ENCODE data around the gene PICK1.
"Not testable (repeated sequence)": the region's sequence is repeated elsewhere in the genome, so short reads cannot be mapped to it uniquely, and the experiment has no call there.

PICK1 gene

GRCh38 chr22:38097557-38098409 lies 40.6 kb downstream of the PICK1 start:
- DNase-seq, result no peak

GRCh38 chr22:38098410-38099249 lies 41.4 kb downstream of the PICK1 start:
- no peak for DNase-seq

- DNase-seq, result no peak
Observed at GRCh38 chr22:38103641-38104040, 46.4 kb downstream of the PICK1 start.

- DNase-seq, result peak; percentile 37
Observed at GRCh38 chr22:38104084-38104483, 46.9 kb downstream of the PICK1 start.

DNA sequence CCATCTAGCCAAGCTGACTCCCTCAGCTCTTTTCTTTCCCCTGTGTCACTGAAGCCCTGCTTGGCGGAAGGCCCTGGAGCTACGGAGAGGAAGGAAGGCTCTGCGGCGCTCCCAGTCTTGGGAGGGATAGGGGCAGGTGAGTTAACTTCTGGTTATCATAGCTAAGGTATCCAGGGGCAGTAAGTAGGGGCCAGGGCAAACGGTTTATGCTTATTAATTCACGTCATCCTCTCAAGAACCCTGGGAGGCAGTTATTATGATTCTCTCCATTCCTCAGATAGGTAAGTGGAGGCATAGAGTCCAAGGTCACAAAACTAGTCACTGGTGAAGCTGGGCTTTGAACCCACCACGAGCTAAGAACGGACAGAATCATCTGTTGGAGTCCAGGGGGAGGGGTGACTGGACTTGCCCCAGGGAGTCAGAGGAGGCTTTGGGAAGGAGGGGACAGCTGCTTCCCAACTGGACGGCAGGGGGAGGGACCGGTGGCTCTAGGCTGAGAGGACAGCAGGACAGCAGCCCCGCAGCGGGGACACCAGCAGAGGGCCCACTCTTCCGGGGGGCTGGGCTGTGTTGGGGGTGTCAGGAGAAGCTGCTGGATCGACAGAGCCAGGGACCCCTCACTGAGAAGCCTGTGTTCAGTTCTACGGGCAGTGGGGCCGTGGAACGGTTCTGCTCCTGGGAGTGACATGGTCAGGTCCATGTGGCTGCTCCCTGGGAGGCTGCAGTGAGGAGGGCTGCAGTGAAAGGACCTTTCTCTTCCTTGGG lies 49.8 kb downstream of the PICK1 start:
- no peak for DNase-seq

GRCh38 chr22:38107692-38108515 lies 50.7 kb downstream of the PICK1 start:
- no peak for DNase-seq

- no peak for DNase-seq
Observed at GRCh38 chr22:38108561-38109319, 51.5 kb downstream of the PICK1 start.

DNA sequence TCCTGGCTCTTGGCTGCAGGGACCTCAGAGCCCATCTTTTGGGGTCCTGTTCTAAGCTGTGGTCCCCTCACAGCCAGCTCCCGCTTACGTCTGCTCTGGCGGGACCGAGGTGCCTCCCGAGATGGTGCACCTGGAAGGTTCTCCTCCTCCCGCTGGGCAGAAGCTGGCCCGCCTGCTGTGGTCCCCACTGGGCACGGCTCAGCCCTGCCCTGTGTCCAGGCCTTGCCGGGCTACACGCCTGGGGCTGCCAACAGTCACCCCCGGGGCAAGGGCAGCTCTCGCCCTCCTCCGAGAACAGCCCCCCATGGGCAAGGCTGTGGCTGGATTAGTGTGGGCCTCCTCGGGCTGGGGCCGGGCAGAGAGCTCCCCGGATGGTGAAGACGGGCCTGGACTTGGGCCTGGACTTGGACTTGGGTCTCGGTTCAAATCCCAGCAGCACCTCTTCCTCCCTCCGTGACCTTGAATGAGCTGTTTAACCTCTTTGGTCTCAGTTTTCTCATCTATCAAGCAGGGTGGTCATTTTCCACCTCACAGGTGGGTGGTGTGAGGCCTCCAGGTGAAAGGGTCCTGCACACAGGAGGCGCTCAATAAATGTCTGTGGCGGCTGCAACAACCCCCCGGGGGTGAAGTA lies 52.3 kb downstream of the PICK1 start:
- DNase-seq, result peak; percentile 9

- peak; percentile 84 for DNase-seq
Observed at GRCh38 chr22:38110008-38110862, 53.0 kb downstream of the PICK1 start, which contains the start of gene BAIAP2L2. Gene BAIAP2L2, minus strand, starts transcription at chr22:38110684. Its CDS starts 159 bp downstream, at chr22:38110525.

- DNase-seq, result peak; percentile 81
Observed at GRCh38 chr22:38110863-38111852, 54.0 kb downstream of the PICK1 start.

DNA sequence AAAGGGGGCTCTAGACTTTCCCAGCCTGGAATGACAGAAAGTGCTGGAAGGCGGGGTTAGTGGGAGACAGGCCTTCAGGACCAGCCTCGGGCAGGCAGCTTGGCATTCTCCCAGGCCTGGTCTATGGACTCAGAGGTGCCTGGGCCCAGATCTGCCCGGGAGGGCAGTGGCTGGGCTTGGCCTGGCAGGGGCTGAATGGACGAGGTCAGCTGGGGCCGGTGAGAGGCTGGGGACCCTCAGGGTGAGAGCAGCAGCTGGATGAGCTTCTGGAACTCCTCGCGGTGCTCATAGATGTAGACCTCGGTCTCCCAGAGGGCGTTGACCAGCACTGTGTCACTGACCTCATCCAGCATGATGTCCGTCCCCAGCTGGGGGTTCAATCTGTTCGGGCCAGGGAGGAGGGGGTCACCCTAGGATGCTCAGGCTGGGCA lies 54.7 kb downstream of the PICK1 start:
- no peak for DNase-seq

DNA sequence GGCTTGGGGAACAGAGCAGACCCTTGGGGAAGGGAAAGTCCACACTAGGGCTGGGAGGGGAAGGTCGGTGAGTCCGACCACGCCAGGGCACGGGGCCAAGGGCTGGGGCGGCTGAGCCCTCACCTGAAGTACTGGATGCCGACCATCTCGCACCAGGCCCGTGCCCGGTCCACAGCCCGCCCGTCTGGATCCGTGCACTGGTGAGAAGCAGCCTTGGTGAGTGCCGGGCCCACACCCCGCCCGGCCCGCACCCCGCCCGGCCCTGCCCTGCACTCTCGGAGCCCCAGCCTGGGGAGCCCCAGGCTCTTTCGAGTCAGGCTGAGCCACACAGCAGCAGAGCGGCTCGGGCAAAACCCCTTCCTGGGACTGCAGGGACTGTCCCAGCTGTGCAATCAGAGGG lies 55.2 kb downstream of the PICK1 start:
- no peak for DNase-seq

GRCh38 chr22:38114484-38115398 lies 57.5 kb downstream of the PICK1 start:
- peak; percentile 71 for DNase-seq

- DNase-seq, result no peak
Observed at GRCh38 chr22:38115423-38116205, 58.4 kb downstream of the PICK1 start.

DNA sequence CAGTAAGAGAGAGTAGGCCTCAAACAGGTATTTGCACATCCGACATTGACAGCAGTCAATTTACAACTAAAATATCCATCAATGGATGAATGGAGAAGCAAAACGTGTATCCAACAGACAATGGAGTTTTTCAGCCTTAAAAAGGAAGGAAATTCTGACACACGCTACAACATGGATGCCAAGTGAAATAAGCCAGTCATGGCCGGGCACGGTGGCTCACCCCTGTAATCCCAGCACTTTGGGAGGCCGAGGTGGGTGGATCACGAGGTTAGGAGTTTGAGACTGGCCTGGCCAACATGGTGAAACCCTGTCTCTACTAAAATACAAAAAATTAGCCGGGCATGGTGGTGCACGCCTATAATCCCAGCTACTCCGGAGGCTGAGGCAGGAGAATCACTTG lies 60.4 kb downstream of the PICK1 start:
- not testable (repeated sequence) for DNase-seq

- no peak for DNase-seq
Observed at GRCh38 chr22:38118182-38118581, 61.0 kb downstream of the PICK1 start.

Data from DMS53 (cell line).